HG03457 (cell line): ENCODE measurements around the gene IFT74.

Source experiments
- ATAC-seq: cut with Tn5 transposase; IDR thresholded peaks from one replicate; pipeline ENCODE4 v1.9.1; 2021; ENCODE audit warnings: moderate number of reproducible peaks; ENCODE audit not compliant: unreplicated experiment

IFT74 gene

GRCh38 chr9:26973989-26974388 is 17.8 kb downstream of the IFT74 start:
- ATAC-seq: no peak

- no peak for ATAC-seq
Observed at GRCh38 chr9:26974927-26975326, 18.7 kb downstream of the IFT74 start.

DNA sequence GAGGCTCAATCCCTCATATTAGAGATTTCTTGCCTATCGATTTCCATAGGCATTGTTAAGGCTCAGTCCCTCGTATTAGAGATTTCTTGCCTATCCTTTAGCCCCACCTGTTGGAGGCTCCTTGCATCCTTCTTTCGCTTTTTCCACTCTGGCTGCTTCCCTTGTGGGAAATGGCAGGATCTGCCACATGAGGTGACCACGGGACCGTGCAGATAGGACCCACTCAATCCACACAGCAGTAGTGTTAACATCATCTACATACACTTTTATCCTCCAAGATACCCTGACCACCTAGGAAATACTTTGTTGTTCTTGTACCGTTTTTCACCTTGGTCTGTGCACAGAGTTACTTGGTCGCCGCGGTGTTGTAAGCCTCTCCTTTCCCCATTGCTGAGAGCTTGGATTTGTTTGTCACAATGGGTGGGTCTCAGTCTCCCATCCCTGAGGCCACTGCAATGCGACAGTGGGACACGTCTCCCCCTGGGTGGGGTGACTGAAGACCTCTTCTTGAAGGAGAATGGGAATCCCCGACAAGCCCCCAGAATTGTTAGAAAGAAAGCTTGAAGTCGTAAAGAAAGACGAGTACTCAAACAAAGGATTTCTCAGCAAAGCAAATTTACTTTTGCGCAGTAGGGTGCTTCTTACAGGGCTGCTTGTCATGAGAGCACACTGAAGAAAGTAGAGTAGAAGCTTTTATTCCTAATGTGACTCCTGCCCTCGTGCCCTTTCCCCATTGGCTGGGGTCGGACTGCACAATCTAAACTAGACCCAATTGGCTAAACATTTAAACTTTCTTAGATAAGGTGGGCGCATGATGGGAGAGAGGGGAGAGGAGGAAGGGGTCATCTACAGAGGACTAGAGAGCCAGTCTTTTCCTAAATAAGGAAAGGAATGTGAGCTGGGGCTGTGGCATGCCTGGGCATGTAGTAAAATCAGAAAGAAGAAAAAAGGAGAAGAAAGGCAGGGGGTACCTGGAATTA is 19.8 kb downstream of the IFT74 start:
- ATAC-seq: no peak

DNA sequence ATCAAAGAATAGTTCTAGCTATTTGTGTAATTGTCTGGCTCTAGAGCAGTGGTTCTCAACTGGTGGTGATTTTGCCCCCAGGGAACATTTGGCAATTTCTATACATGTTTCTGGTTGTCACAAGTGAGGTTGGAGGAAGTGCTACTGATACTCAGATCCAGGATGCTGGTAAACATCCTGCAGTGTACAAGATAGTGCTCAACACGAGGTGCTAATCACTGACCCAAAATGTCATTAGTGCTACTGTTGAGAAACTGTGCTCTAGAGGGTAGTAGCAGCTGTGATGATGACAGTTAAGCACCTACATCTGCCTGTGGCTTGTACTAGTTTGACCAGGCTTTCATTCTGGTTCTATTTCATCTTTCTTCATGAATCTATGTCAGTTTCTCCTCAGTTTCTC is 27.1 kb downstream of the IFT74 start:
- no peak for ATAC-seq

GRCh38 chr9:26995810-26996209 is 39.6 kb downstream of the IFT74 start:
- ATAC-seq: no peak

GRCh38 chr9:27003426-27004077 is 47.3 kb downstream of the IFT74 start:
- no peak for ATAC-seq

- no peak for ATAC-seq
Observed at GRCh38 chr9:27005491-27005890, 49.3 kb downstream of the IFT74 start, which contains the start of gene LRRC19. Gene LRRC19 (minus strand): TSS chr9:27005672. CDS start chr9:26999694, 5,978 bp downstream.

DNA sequence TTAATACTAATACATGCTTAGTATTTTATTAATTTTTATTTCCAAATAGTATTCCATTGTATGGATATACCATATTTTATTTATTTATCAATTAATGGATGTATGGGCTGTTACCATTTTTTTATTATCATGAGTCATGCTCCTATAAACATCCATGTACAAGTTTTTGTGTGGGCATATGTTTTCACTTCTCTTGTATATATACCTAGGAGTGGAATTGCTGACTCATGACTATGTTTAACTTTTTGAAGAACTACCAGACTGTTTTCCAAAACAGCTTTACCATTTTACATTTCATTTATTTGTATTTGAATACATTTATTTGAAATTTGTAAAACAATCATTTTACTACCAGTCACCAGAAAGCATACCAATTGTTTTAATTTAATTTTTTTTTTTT is 63.4 kb downstream of the IFT74 start:
- ATAC-seq: no peak

DNA sequence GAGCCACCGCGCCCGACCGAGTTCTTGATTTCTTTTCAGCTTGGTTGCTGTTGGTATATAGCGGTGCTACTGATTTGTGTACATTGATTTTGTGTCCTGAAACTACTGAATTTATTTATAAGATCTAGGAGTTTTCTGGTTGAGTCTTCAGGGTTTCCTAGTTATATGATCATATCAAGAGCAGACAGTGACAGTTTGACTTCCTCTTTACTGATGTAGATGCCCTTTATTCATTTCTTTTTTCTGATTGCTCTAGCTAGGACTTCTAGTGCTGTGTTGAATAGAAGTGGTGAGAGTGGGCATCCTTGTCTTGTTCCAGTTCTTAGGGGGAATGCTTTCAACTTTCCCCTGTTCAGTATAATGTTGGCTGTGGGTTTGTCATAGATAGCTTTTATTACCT is 66.7 kb downstream of the IFT74 start:
- no peak for ATAC-seq

DNA sequence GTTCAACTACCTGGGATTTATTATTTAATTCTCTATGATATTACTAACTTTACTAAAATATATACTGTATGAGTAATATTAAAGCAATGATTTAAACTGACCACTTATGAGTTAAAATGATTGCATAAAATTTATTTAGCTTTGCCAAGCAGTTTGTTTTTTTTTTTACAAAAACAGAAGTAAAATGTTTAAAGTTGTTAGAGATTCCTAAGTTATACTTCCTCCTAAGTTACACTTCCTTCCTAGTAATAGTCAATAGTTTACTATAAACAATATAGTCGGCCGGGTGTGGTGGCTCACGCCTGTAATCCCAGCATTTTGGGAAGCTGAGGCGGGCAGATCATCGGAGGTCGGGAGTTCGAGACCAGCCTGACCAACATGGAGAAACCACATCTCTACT is 73.0 kb downstream of the IFT74 start:
- no peak for ATAC-seq

DNA sequence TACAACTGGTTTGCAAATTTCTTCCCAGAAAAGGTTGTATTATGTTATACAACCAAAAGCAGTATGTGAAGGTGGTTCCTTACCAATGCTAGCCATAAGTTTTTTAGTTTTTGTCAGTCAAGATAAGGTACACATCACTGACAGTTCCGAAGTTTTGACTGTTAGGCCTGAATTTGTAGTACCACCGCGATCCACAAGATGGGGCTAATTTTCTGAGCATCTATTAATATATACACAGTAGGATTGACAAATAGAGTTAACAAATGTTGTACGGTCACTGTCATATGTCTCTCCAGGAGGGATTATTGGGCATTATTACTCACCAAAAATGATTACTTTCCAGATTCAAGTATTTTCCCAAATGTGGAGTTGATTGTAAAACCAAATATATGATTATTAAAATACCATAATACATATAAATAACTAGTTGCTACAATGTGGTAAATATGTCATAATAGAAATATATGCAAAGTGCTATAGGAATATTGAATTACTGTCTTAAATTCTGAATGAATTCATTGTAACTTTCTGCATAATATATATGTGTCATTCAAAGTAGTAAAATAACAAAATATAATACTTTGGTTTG is 77.7 kb downstream of the IFT74 start:
- peak; percentile 86 for ATAC-seq

DNA sequence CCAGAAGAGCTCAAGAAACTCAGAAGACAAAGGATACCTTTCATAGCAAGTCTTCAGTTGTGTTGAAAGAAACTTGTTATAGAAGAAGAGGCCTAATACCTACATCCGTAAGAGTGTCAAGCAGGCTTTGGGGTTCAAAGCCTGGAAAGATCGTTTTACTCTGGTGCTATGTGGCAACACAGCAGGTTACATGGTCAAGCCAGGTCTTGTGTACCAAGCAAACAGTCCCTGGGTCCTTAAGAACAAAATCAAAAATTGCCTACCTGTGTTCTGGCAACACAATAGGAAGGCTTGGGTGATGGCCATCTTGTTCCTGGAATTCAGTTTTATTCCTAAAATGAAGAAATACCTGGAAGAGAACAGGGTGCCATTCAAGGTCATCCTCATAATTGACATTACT is 81.3 kb downstream of the IFT74 start:
- ATAC-seq: no peak

DNA sequence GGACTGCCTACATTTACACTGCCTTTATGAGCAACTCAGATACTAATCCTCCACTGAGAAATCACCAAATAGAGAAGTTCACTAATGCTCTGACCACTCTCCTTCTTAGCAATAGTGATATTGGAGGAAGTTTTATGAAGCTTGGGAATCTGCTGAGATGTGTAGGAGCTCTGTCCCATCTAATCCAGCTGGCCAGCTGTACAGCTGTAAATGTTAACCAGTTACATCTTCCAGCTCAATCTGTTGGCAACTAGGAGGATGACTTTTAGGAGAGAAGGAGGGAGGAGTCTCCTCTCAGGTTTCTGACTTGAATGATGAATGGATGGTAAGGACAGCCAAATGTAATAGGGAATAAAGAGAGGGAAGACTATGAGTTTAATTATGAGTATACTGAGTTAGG is 85.5 kb downstream of the IFT74 start:
- ATAC-seq: no peak

GRCh38 chr9:27042476-27042875 is 86.3 kb downstream of the IFT74 start:
- no peak for ATAC-seq

GRCh38 chr9:27043176-27043575 is 87.0 kb downstream of the IFT74 start:
- no peak for ATAC-seq

GRCh38 chr9:27047136-27047535 is 90.9 kb downstream of the IFT74 start:
- ATAC-seq: no peak

DNA sequence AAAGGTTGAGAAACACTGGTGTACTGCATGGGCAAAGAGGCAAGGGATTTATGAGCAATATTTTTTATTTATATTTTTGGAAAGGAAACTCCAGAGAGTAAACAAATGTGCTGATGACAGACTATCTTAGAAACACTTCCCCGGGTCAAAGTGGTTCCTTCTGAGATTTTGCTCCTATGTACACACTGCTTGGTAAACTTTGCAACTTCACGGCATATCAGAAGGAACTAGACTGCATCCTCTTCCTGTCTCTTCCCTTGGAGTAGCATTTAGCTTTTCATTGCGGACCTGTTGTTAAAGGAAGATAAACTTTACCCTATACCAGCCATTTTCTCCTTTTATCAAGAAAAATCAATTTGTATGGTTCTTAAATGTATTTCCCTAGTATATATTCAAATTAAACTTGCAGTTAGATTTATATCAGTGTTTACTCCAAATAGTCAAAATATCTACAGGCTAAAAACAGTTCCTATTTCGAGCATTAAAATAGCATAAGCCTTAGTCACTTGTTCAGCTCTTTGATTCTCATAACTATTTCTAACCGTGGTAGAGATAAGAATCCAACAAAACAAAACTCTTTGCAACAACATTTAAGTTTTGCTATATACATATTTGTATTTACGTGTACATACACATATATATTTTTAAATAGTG is 97.3 kb downstream of the IFT74 start:
- ATAC-seq: no peak

DNA sequence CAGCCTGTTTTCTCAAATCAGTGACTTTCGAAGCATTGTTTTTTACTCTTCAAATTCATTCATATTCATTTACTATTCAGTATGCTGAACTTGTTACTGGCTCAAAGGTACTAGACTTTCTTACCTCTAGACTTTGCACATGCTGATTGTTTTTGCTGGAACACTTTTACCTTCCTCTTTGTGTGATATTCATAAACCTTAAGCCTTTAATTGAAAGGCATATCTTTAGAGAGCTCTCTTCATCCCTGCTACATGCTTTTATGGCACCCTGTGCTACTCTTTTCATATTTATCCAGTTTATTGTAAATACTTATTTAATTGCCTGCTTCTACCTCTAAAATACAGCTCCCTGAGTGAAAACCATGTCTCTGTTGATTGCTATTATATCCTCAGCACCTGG is 97.9 kb downstream of the IFT74 start:
- ATAC-seq: no peak

- ATAC-seq: no peak
Observed at GRCh38 chr9:27054841-27055240, 98.6 kb downstream of the IFT74 start.

- no peak for ATAC-seq
Observed at GRCh38 chr9:27059412-27059811, 103.2 kb downstream of the IFT74 start.

DNA sequence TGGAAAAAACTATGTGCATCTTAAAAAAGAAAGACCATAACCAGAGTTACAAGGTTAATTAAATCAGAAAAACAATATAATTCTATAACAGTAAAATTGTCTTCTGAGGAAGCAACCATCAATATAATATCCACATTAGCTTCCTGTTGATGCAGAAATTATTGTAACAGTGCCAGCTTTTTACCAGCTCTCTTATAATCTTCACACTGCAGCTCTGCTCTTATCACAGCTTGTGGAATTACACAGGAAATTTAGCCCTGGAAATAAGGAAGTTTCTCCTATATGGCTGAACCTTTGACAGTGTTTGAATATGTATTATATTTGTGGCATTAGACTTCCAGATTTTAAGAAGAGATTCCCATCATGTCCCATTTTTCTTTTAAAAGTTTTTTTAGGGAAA is 103.7 kb downstream of the IFT74 start:
- ATAC-seq: no peak
